H1 (cell line): ENCODE data around the gene ADGRF5. TPM values are rescaled to one million over a fixed set of nuclear protein-coding genes. Genes with fewer than 3 reads are reported as not detected.

Source experiments
- CTCF ChIA-PET: fragments of 300-600 bp; sonication (Branson Sonifier 250); formaldehyde crosslinking; loops from one replicate; lab custom pipeline; 2021; ENCODE audit not compliant: partially characterized antibody; lab: Charles Lee
- POLR2A ChIA-PET: fragments of 300-600 bp; sonication (Branson Sonifier 250); formaldehyde crosslinking; loops from one replicate; lab custom pipeline; 2021; ENCODE audit warnings: inconsistent platforms; ENCODE audit not compliant: partially characterized antibody; lab: Charles Lee
- DNase-seq, 2 experiments: peaks; one replicate each; pipeline versions ENCODE4 v3.0.0 to v3.0.0-alpha.2; 2010 to 2022; ENCODE audit warnings: low spot score in 2 of 2, low read depth in 1 of 2, mixed read lengths in 1 of 2
- FAIRE-seq: peaks from 2 replicates; lab custom pipeline; 2011; peaks lifted over from hg19 to GRCh38; lab: Jason Lieb, UNC
- H2AFZ ChIP-seq: 2 replicates; pipeline ENCODE4 v1.8.1; 2012; ENCODE audit warnings: low read length, inconsistent platforms
- H2AK5ac ChIP-seq: 2 replicates; pipeline ENCODE4 v1.6.1; 2013; ENCODE audit warnings: low read depth, low read length
- H2BK120ac ChIP-seq: replicated peaks from 2 replicates; pipeline ENCODE3; 2013; ENCODE audit warnings: low read depth, low read length, inconsistent platforms
- H2BK12ac ChIP-seq: 2 replicates; pipeline ENCODE4 v1.6.1; 2013; ENCODE audit warnings: low read depth, low read length
- H2BK15ac ChIP-seq: 2 replicates; pipeline ENCODE4 v1.6.1; 2013; ENCODE audit warnings: low read length
- H2BK20ac ChIP-seq: 2 replicates; pipeline ENCODE4 v1.6.1; 2013; ENCODE audit warnings: low read length
- H2BK5ac ChIP-seq: 2 replicates; pipeline ENCODE4 v1.6.1; 2013; ENCODE audit warnings: low read depth, low read length
- H3K14ac ChIP-seq: 2 replicates; pipeline ENCODE4 v1.6.1; 2013; ENCODE audit warnings: inconsistent platforms; ENCODE audit not compliant: insufficient read length
- H3K18ac ChIP-seq: 2 replicates; pipeline ENCODE4 v1.6.1; 2013; ENCODE audit warnings: low read length; ENCODE audit errors: extremely low read depth
- H3K23ac ChIP-seq: 2 replicates; pipeline ENCODE4 v1.6.1; 2013; ENCODE audit warnings: inconsistent platforms; ENCODE audit not compliant: insufficient read length
- H3K23me2 ChIP-seq: 2 replicates; pipeline ENCODE4 v1.6.1; 2013; ENCODE audit warnings: low read depth, low read length
- H3K27ac ChIP-seq: 2 replicates; pipeline ENCODE4 v1.6.1; 2011; ENCODE audit warnings: low read depth, low read length, inconsistent platforms
- H3K27me3 ChIP-seq, 4 experiments: replicated peaks in 1 of 4; 1 replicate in 1 of 4; 2 replicates in 3 of 4; pipeline versions ENCODE4 v1.6.1 to v1.8.1; 2011 to 2013; ENCODE audit warnings: low read length in 3 of 4, mild to moderate bottlenecking in 3 of 4, inconsistent platforms in 2 of 4, mixed read lengths in 2 of 4, moderate library complexity in 1 of 4; ENCODE audit not compliant: control insufficient read depth in 3 of 4, insufficient read depth in 3 of 4; ENCODE audit errors: extremely low read depth in 1 of 4
- H3K36me3 ChIP-seq, 4 experiments: 2 replicates each; pipeline versions ENCODE4 v1.6.1 to v1.8.1; 2011 to 2013; ENCODE audit warnings: mild to moderate bottlenecking in 4 of 4, low read length in 3 of 4, moderate library complexity in 2 of 4, control low read depth in 1 of 4, inconsistent platforms in 1 of 4; ENCODE audit not compliant: insufficient read depth in 4 of 4, control insufficient read depth in 2 of 4
- H3K4ac ChIP-seq: replicated peaks from 2 replicates; pipeline ENCODE3; 2013; ENCODE audit warnings: low read length, low read depth, mixed read lengths, inconsistent platforms; ENCODE audit not compliant: insufficient read length
- H3K4me1 ChIP-seq, 4 experiments: replicated peaks in 1 of 4; 1 replicate in 1 of 4; 2 replicates in 3 of 4; pipeline versions ENCODE4 v1.6.1 to v1.8.1; 2011 to 2013; ENCODE audit warnings: low read length in 3 of 4, inconsistent platforms in 2 of 4, mixed read lengths in 1 of 4; ENCODE audit not compliant: insufficient read depth in 4 of 4, control insufficient read depth in 3 of 4
- H3K4me2 ChIP-seq, 2 experiments: 2 replicates each; pipeline versions ENCODE4 v1.6.1 to v1.8.1; 2011 to 2013; ENCODE audit warnings: low read depth in 2 of 2, low read length in 2 of 2, control low read depth in 1 of 2, inconsistent platforms in 1 of 2, mild to moderate bottlenecking in 1 of 2; ENCODE audit not compliant: insufficient read depth in 1 of 2
- H3K4me3 ChIP-seq, 4 experiments: fragments of 200-600, 300-600 bp in 1 of 4; sonication (generic), shearing (Covaris generic), sonication (Bioruptor Twin) in 1 of 4; 2 replicates each; pipeline versions ENCODE4 v1.5.1 to v1.8.1; 2011 to 2016; ENCODE audit warnings: low read length in 4 of 4, low read depth in 3 of 4, control low read depth in 2 of 4, inconsistent platforms in 2 of 4, mild to moderate bottlenecking in 2 of 4, mixed read lengths in 1 of 4, moderate library complexity in 1 of 4; ENCODE audit not compliant: insufficient read depth in 2 of 4; ENCODE audit errors: extremely low read depth in 1 of 4
- H3K56ac ChIP-seq: replicated peaks from 2 replicates; pipeline ENCODE3; 2013; ENCODE audit warnings: low read depth, mild to moderate bottlenecking, mixed read lengths, low read length, inconsistent platforms; ENCODE audit not compliant: insufficient read length
- H3K79me1 ChIP-seq: 2 replicates; pipeline ENCODE4 v1.6.1; 2013; ENCODE audit warnings: low read depth, low read length, control low read depth
- H3K79me2 ChIP-seq, 2 experiments: 2 replicates each; pipeline versions ENCODE4 v1.6.1 to v1.8.1; 2012 to 2013; ENCODE audit warnings: low read length in 2 of 2, mild to moderate bottlenecking in 2 of 2, inconsistent platforms in 1 of 2; ENCODE audit not compliant: insufficient read depth in 2 of 2, control insufficient read depth in 1 of 2
- H3K9ac ChIP-seq, 4 experiments: replicated peaks in 1 of 4; 1 replicate in 1 of 4; 2 replicates in 3 of 4; pipeline versions ENCODE4 v1.6.1 to v1.8.1; 2011 to 2013; ENCODE audit warnings: low read depth in 3 of 4, low read length in 3 of 4, control low read depth in 2 of 4, mild to moderate bottlenecking in 2 of 4, moderate library complexity in 2 of 4, inconsistent platforms in 1 of 4; ENCODE audit errors: extremely low read depth in 1 of 4
- H3K9me3 ChIP-seq, 2 experiments: 2 replicates each; pipeline versions ENCODE4 v1.6.1 to v1.8.1; 2012 to 2013; ENCODE audit warnings: mild to moderate bottlenecking in 2 of 2, moderate library complexity in 2 of 2, control low read depth in 1 of 2, inconsistent platforms in 1 of 2, low read depth in 1 of 2, low read length in 1 of 2, mixed read lengths in 1 of 2; ENCODE audit not compliant: insufficient read depth in 2 of 2
- H4K20me1 ChIP-seq, 2 experiments: replicated peaks in 1 of 2; 2 replicates each; pipeline versions ENCODE3 to v1.8.1; 2011 to 2013; ENCODE audit warnings: inconsistent platforms in 2 of 2, low read length in 2 of 2, mild to moderate bottlenecking in 1 of 2; ENCODE audit not compliant: insufficient read depth in 2 of 2, control insufficient read depth in 1 of 2
- H4K5ac ChIP-seq: 2 replicates; pipeline ENCODE4 v1.6.1; 2013; ENCODE audit warnings: low read length, low read depth, mixed read lengths, inconsistent platforms; ENCODE audit not compliant: insufficient read length
- H4K8ac ChIP-seq: 2 replicates; pipeline ENCODE4 v1.8.0; 2013; ENCODE audit warnings: mild to moderate bottlenecking, moderate library complexity, low read length, inconsistent platforms; ENCODE audit not compliant: insufficient read depth; ENCODE audit errors: extremely low read depth
- H4K91ac ChIP-seq: replicated peaks from 2 replicates; pipeline ENCODE3; 2013; ENCODE audit warnings: low read length, mixed read lengths, inconsistent platforms; ENCODE audit not compliant: insufficient read length
- ASH2L ChIP-seq: fragments of 200-600, 300-600 bp; sonication (generic); IDR thresholded peaks from one replicate; pipeline ENCODE4 v1.7.1; 2017; ENCODE audit warnings: low read length
- CTBP2 ChIP-seq: IDR thresholded peaks from 2 replicates; pipeline ENCODE4 v1.7.0; 2011; ENCODE audit warnings: borderline replicate concordance, mild to moderate bottlenecking, moderate library complexity, mixed read lengths, low read length; ENCODE audit not compliant: insufficient read depth, insufficient read length
- E2F6 ChIP-seq: IDR thresholded peaks from 2 replicates; pipeline ENCODE4 v1.6.1; 2012; ENCODE audit warnings: inconsistent platforms
- KDM5A ChIP-seq: fragments of 200-600 bp; IDR thresholded peaks from 2 replicates; pipeline ENCODE4 v1.7.1; 2012; ENCODE audit warnings: mild to moderate bottlenecking, low read length, inconsistent platforms, mixed read lengths
- NANOG ChIP-seq: IDR thresholded peaks from 2 replicates; pipeline ENCODE4 v1.6.1; 2011; ENCODE audit warnings: low read length, low read depth, mild to moderate bottlenecking, inconsistent platforms; ENCODE audit not compliant: insufficient read depth, poor library complexity, severe bottlenecking
- SIX5 ChIP-seq: IDR thresholded peaks from 2 replicates; pipeline ENCODE4 v1.6.1; 2011; ENCODE audit warnings: mild to moderate bottlenecking, low read depth, low read length
- SUZ12 ChIP-seq: fragments of 200-600 bp; sonication (generic); IDR thresholded peaks from 2 replicates; pipeline ENCODE4 v1.6.1; 2012; ENCODE audit warnings: mild to moderate bottlenecking, inconsistent platforms, low read length, moderate library complexity, mixed read lengths
- TBP ChIP-seq: IDR thresholded peaks from 2 replicates; pipeline ENCODE4 v1.6.1; 2011; ENCODE audit warnings: low read depth, low read length, improper control_type of control experiment
- WGBS, 2 experiments: shearing (Covaris generic) in 1 of 2; methylation state at CpG; one replicate each; pipeline versions ENCODE4 v1.1.6 to v1.1.7; 2013 to 2015; ENCODE audit warnings: low lambda C conversion rate in 2 of 2, mixed read lengths in 2 of 2, inconsistent platforms in 1 of 2, low coverage in 1 of 2, missing lambda C conversion rate in 1 of 2; ENCODE audit not compliant: insufficient replicate concordance in 2 of 2, insufficient coverage in 1 of 2, insufficient read length in 1 of 2; ENCODE audit errors: extremely low coverage in 1 of 2, missing lambda C conversion rate in 1 of 2; 5-methylcytosine and 5-hydroxymethylcytosine counted together
- polyA plus RNA-seq, 7 experiments: library from polyadenylated mRNA; depleted of rRNA in 3 of 7; stranded (reverse) in 5 of 7; unstranded in 2 of 7; fragments of >200 nt in 5 of 7; fragments of 200-250 nt in 2 of 7; gene quantifications; 1 replicate in 5 of 7; 2 replicates in 1 of 7; 4 replicates in 1 of 7; pipeline versions ENCODE4 v1.2.1 to v1.2.3, GENCODE V29; 2011 to 2013; ENCODE audit warnings: missing spikeins in 2 of 7, mixed read lengths in 2 of 7
- total RNA-seq: library from RNA; stranded (reverse); fragmentation: NEBNext Ultra II Directional; extraction: Animal tissue kit (Norgen Biotek cat#: 25700); gene quantifications from 2 replicates; pipeline ENCODE4 v1.2.1, GENCODE V29; 2021

ADGRF5 gene
- total and polyA plus RNA-seq, 2 of the 8 experiments (the other 6 are each of a cell fraction or from before 2014, with no cell fraction given), result 0.06 TPM; not detected in 1

DNA sequence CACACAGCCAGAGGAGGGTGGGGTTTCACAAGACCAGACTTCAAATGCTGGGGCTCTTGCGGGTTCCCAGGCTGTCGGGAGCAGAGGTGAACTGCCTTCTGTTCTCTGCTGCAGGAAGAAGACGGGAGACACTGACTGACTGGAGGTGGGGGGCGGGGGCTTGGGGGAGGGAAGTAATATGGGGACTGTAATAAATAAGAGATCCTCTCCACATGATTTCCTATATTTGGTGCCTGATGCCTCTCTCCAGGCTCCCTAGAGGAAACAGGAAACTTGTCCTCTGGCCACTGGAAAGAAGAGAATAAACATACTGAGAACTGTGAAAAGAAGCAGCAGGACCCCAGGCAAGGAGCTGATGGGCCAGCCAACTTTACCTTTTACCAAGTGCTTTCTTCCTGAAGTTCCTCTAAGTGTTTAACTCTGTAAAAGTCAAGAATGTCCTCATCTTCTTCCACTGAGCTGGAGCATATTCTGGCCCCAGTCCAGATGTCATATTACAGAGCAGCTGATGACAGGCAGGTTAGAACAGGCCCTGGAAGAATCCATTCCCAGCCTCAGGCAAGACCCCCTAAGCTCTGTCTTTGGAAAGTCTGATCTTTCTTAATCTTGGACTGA, 33.2 kb upstream of the ADGRF5 start:
- DNase-seq, result no peak
- POLR2A ChIA-PET, result no interaction called here

More for the DNA sequence above, 33.2 kb upstream of the ADGRF5 start:
- Histone ChIP-seq H3K4me1 (peaks cover 0 to 4% (median 3%) of the 10 kb centered on the region in 4 experiments; a peak in 2 of 7 replicates), H3K23ac (no peak overlapping the region), H3K27ac (no peak overlapping the region), H3K23me2 (no peaks in the 10 kb centered on the region), H4K20me1 (no peaks in the 10 kb centered on the region), H2BK20ac (no peak overlapping the region), H2BK5ac (no peak overlapping the region), H4K8ac (no peak overlapping the region), H2AFZ (no peak overlapping the region), H2AK5ac (no peak overlapping the region; the same call in 1 of the 2 replicates), H3K18ac (no peak overlapping the region), H3K36me3 (no peaks in the 10 kb centered on the region), H3K9me3 (no peaks in the 10 kb centered on the region), H4K5ac (no peak overlapping the region), H3K4me2 (no peak overlapping the region), H3K27me3 (no peaks in the 10 kb centered on the region), H2BK120ac (no peak overlapping the region), H3K9ac (no peak overlapping the region), H4K91ac (no peak overlapping the region), H3K56ac (no peak overlapping the region), H3K4ac (no peak overlapping the region), H3K79me2 (no peaks in the 10 kb centered on the region), H2BK15ac (no peak overlapping the region), H3K4me3 (no peak overlapping the region), H3K79me1 (no peaks in the 10 kb centered on the region), H2BK12ac (no peak overlapping the region), H3K14ac (no peak overlapping the region)
- FAIRE-seq, result no peak
- no peak for TF ChIP-seq SIX5
- TF ChIP-seq E2F6, result no peak
- no peak for TF ChIP-seq SUZ12
- no peak for TF ChIP-seq ASH2L
- TF ChIP-seq TBP, result no peak
- TF ChIP-seq CTBP2, result no peak
- no peak for TF ChIP-seq NANOG
- TF ChIP-seq KDM5A, result no peak
- WGBS, 2 experiments, result 78% methylated on average over 4 of the region's 4 CpGs; no CpG with 5 or more reads in 1 of the 2 experiments
- CTCF ChIA-PET, result no interaction called here
